WTC11 (cell line): ENCODE measurements around the gene PF4V1. TPM values are rescaled to one million over a fixed set of nuclear protein-coding genes. Genes with fewer than 3 reads are reported as not detected.
"Not testable (repeated sequence)": the region's sequence is repeated elsewhere in the genome, so short reads cannot be mapped to it uniquely, and the experiment has no call there.

Experiments used
- ATAC-seq: fragments of 200-7000 bp; cut with Tn5 transposase; 2 replicates; pipeline ENCODE4 v1.10.0; 2021; ENCODE audit warnings: mild to moderate bottlenecking, moderate library complexity
- CTCF ChIA-PET: fragments of 300-600 bp; sonication (Branson Sonifier 250); formaldehyde crosslinking; loops from one replicate; lab custom pipeline; 2021; ENCODE audit warnings: antibody characterized with exemption; lab: Charles Lee
- POLR2A ChIA-PET: fragments of 350-600 bp; sonication (Branson Sonifier 250); formaldehyde crosslinking; loops from one replicate; lab custom pipeline; 2021; ENCODE audit warnings: antibody characterized with exemption; lab: Charles Lee
- DNase-seq: peaks from one replicate; pipeline ENCODE4 v3.0.0; 2021; ENCODE audit warnings: low spot score
- H3K27ac Mint-ChIP-seq: 2 replicates; pipeline ENCODE4 v1.8.0; 2021; ENCODE audit warnings: mixed read lengths
- H3K27me3 Mint-ChIP-seq: 2 replicates; pipeline ENCODE4 v1.8.0; 2021; ENCODE audit warnings: low read depth, mild to moderate bottlenecking, moderate library complexity, mixed read lengths
- H3K36me3 Mint-ChIP-seq: 2 replicates; pipeline ENCODE4 v1.8.0; 2021; ENCODE audit warnings: mixed read lengths
- H3K4me1 Mint-ChIP-seq: 2 replicates; pipeline ENCODE4 v1.8.0; 2022; ENCODE audit warnings: mixed read lengths
- H3K4me3 Mint-ChIP-seq: 2 replicates; pipeline ENCODE4 v1.8.0; 2021; ENCODE audit warnings: mild to moderate bottlenecking, moderate library complexity, mixed read lengths
- H3K9me3 Mint-ChIP-seq: 2 replicates; pipeline ENCODE4 v1.8.0; 2021; ENCODE audit warnings: mixed read lengths
- AR ChIP-seq: fragments of 250-450 bp; sonication (Bioruptor Pico); IDR thresholded peaks from 2 replicates; pipeline ENCODE4 v1.9.0; 2021; ENCODE audit warnings: mild to moderate bottlenecking
- ELF4 ChIP-seq: sonication (generic); formaldehyde crosslinking; IDR thresholded peaks from 2 replicates; pipeline ENCODE4 v1.8.1; 2022; ENCODE audit warnings: low read depth, mild to moderate bottlenecking, moderate library complexity, missing genetic modification reagents
- GTF2I ChIP-seq: fragments of 250-450 bp; sonication (Bioruptor Pico); conservative IDR thresholded peaks from 2 replicates; pipeline ENCODE4 v1.4.0; 2021; ENCODE audit warnings: mild to moderate bottlenecking
- IRF1 ChIP-seq: sonication (generic); formaldehyde crosslinking; IDR thresholded peaks from 2 replicates; pipeline ENCODE4 v1.8.0; 2023; ENCODE audit warnings: missing genetic modification reagents
- JAZF1 ChIP-seq: fragments of 250-450 bp; sonication (Bioruptor Pico); IDR thresholded peaks from 2 replicates; pipeline ENCODE4 v1.9.0; 2021; ENCODE audit warnings: moderate library complexity, mild to moderate bottlenecking, inconsistent platforms
- NFE2L1 ChIP-seq: sonication (generic); formaldehyde crosslinking; IDR thresholded peaks from 2 replicates; pipeline ENCODE4 v1.8.1; 2023; ENCODE audit warnings: missing genetic modification reagents
- NR2C2 ChIP-seq: sonication (generic); formaldehyde crosslinking; IDR thresholded peaks from 2 replicates; pipeline ENCODE4 v1.8.0; 2022; ENCODE audit warnings: mild to moderate bottlenecking, missing genetic modification reagents
- PRDM15 ChIP-seq: sonication (generic); formaldehyde crosslinking; IDR thresholded peaks from 2 replicates; pipeline ENCODE4 v1.8.0; 2022; ENCODE audit warnings: missing genetic modification reagents
- RORB ChIP-seq: fragments of 250-450 bp; sonication (Bioruptor Pico); IDR thresholded peaks from 2 replicates; pipeline ENCODE4 v1.9.0; 2021; ENCODE audit warnings: mild to moderate bottlenecking
- SMAD3 ChIP-seq: sonication (generic); formaldehyde crosslinking; IDR thresholded peaks from 2 replicates; pipeline ENCODE4 v1.8.0; 2022; ENCODE audit warnings: missing genetic modification reagents, mild to moderate bottlenecking, borderline replicate concordance
- TEAD1 ChIP-seq: sonication (generic); formaldehyde crosslinking; IDR thresholded peaks from 2 replicates; pipeline ENCODE4 v1.8.0; 2022; ENCODE audit warnings: mild to moderate bottlenecking, missing genetic modification reagents
- USF1 ChIP-seq: sonication (generic); formaldehyde crosslinking; IDR thresholded peaks from 2 replicates; pipeline ENCODE4 v1.8.0; 2022; ENCODE audit warnings: mild to moderate bottlenecking, missing genetic modification reagents
- USF2 ChIP-seq: sonication (generic); formaldehyde crosslinking; IDR thresholded peaks from 2 replicates; pipeline ENCODE4 v1.8.1; 2023; ENCODE audit warnings: mild to moderate bottlenecking, missing genetic modification reagents, moderate library complexity
- ZNF138 ChIP-seq: sonication (generic); formaldehyde crosslinking; conservative IDR thresholded peaks from 2 replicates; pipeline ENCODE4 v1.8.1; 2022; ENCODE audit warnings: mild to moderate bottlenecking, moderate library complexity, missing genetic modification reagents
- total RNA-seq: library from RNA; stranded (reverse); gene quantifications from 3 replicates; pipeline ENCODE4 v1.2.3, GENCODE V29; 2021

Gene PF4V1
- total RNA-seq, 1 experiment from 2014 or later, result not detected

GRCh38 chr4:73897380-73898136, 44.5 kb downstream of the PF4V1 start:
- POLR2A ChIA-PET, result no interaction called here
- H3K4me1 Mint-ChIP-seq, result peaks cover 9% of the 10 kb centered on the region
- TF ChIP-seq RORB (CRISPR knock-in tag), result no peak
- no peak for TF ChIP-seq IRF1
- TF ChIP-seq AR (CRISPR knock-in tag), result no peak
- no peak for TF ChIP-seq NR2C2
- no peak for TF ChIP-seq GTF2I (CRISPR knock-in tag)
- TF ChIP-seq ELF4 (CRISPR knock-in tag), result no peak
- TF ChIP-seq NFE2L1 (CRISPR knock-in tag), result no peak
- TF ChIP-seq, all 79 proteins: peak for 0
- Mint-ChIP-seq H3K27ac (no peak overlapping the region), H3K9me3 (no peaks in the 10 kb centered on the region), H3K36me3 (no peaks in the 10 kb centered on the region), H3K4me3 (no peak overlapping the region), H3K27me3 (no peaks in the 10 kb centered on the region)
- CTCF ChIA-PET, result no interaction called here
- no peak for DNase-seq
- ATAC-seq, result no peak

GRCh38 chr4:73899338-73899737, 46.2 kb downstream of the PF4V1 start:
- DNase-seq, H3K27ac Mint-ChIP-seq, H3K4me3 Mint-ChIP-seq, H3K27me3 Mint-ChIP-seq, H3K36me3 Mint-ChIP-seq, POLR2A ChIA-PET, ATAC-seq, H3K9me3 Mint-ChIP-seq: not testable (repeated sequence)
- CTCF ChIA-PET, result interaction anchor here (1.3 kb wide), 1 partner anchor 66 kb away, joined by 3 read pairs; no protein-coding TSS in a partner anchor
- H3K4me1 Mint-ChIP-seq, result peaks cover 14% of the 10 kb centered on the region

- Mint-ChIP-seq H3K27ac (peak overlapping the region; percentile 71; the same call in 1 of the 2 replicates), H3K4me3 (no peak overlapping the region), H3K9me3 (no peaks in the 10 kb centered on the region), H3K36me3 (no peaks in the 10 kb centered on the region), H3K27me3 (no peaks in the 10 kb centered on the region), H3K4me1 (peaks cover 14% of the 10 kb centered on the region)
- ATAC-seq (no peak), DNase-seq (no peak)
- POLR2A ChIA-PET, result no interaction called here
- CTCF ChIA-PET, result interaction anchor here (0.7 kb wide), 1 partner anchor 36 kb away, joined by 4 read pairs; no protein-coding TSS in a partner anchor
- TF ChIP-seq USF1 (CRISPR knock-in tag) (no peak), SMAD3 (CRISPR knock-in tag) (no peak), TEAD1 (CRISPR knock-in tag) (no peak), ZNF138 (no peak), USF2 (CRISPR knock-in tag) (no peak), JAZF1 (no peak), PRDM15 (CRISPR knock-in tag) (no peak)
Measured at GRCh38 chr4:73901031-73901430, 47.9 kb downstream of the PF4V1 start.
